ENCODE results near the gene COL4A1. TPM values are rescaled to one million over a fixed set of nuclear protein-coding genes. Genes with fewer than 3 reads are reported as not detected.

COL4A1 gene
- total RNA-seq, 2 experiments from 2014 or later, result 0.08 to 0.16 TPM

GRCh38 chr13:110266983-110267382 lies 40.0 kb downstream of the COL4A1 start:
- no peaks in the 10 kb centered on the region for H3K4me1 ChIP-seq (ENCODE audit: insufficient read depth, low read length)
- peaks cover 27% of the 10 kb centered on the region for H3K27me3 Mint-ChIP-seq
- H3K9me3 Mint-ChIP-seq, result no peaks in the 10 kb centered on the region
- H3K36me3 ChIP-seq (ENCODE audit: insufficient read depth, low read length), result no peaks in the 10 kb centered on the region
- DNase-seq, result no peak
- TF ChIP-seq CTCF (IDR thresholded peaks at IDR 0.05), result no peak
- peaks cover 0 to 2% of the 10 kb centered on the region in 2 experiments for H3K27me3 ChIP-seq (ENCODE audit: control insufficient read depth in 1 of 2, insufficient read depth in 2 of 2, low read length in 2 of 2)
- H3K27ac Mint-ChIP-seq, result no peak overlapping the region
- no peak for ATAC-seq (ENCODE audit: poor library complexity)
- no peak overlapping the region for H3K4me3 Mint-ChIP-seq
- no peaks in the 10 kb centered on the region for H3K36me3 Mint-ChIP-seq (ENCODE audit: low read depth)
- H3K9me3 ChIP-seq (ENCODE audit: control insufficient read depth in 1 of 2, insufficient read depth in 1 of 2, low read length in 2 of 2), result peaks cover 0 to 2% of the 10 kb centered on the region in 2 experiments
- intact Hi-C loops (cut with DNase I, micrococcal nuclease), result no loop called here
- no peaks in the 10 kb centered on the region for H3K4me1 Mint-ChIP-seq (ENCODE audit: low read depth)
- no peak overlapping the region for H3K4me3 ChIP-seq (ENCODE audit: low read length)
- ChIA-PET CTCF (no interaction called here), POLR2A (no interaction called here)
- H3K27ac ChIP-seq (ENCODE audit: low read depth in 1 of 2, low read length in 2 of 2), result no peak overlapping the region

DNA sequence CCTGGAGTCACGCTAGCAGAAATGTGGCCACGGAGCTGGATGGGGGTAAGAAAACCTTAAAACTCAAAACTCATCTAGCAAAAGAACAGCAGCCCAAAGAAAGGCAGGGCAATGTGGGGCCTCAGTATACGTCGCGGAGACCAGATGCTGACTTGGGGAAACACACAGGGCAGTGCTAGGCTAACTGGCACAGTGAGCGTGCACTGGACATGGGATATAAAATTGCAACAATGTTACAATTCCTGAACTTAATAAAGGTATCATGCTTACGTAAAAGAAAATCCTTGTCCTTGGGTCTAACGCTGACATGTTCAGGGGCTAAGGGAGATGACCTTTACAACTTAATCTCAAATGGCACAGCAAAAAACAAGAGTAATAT lies 40.5 kb downstream of the COL4A1 start:
- H3K4me3 Mint-ChIP-seq, result no peak overlapping the region
- POLR2A ChIA-PET, result no interaction called here
- H3K27me3 Mint-ChIP-seq, result peaks cover 32% of the 10 kb centered on the region

GRCh38 chr13:110265682-110266430 lies 41.1 kb downstream of the COL4A1 start:
- H3K27ac Mint-ChIP-seq, result no peak overlapping the region
- H3K9me3 Mint-ChIP-seq, result no peaks in the 10 kb centered on the region
- Histone ChIP-seq H3K4me1 (ENCODE audit: insufficient read depth, low read length) (no peaks in the 10 kb centered on the region), H3K27me3 (ENCODE audit: control insufficient read depth in 1 of 2, insufficient read depth in 2 of 2, low read length in 2 of 2) (peaks cover 4% of the 10 kb centered on the region in 2 experiments), H3K4me3 (ENCODE audit: low read length) (no peak overlapping the region), H3K27ac (ENCODE audit: low read depth in 1 of 2, low read length in 2 of 2) (no peak overlapping the region), H3K9me3 (ENCODE audit: control insufficient read depth in 1 of 2, insufficient read depth in 1 of 2, low read length in 2 of 2) (peaks cover 0 to 7% of the 10 kb centered on the region in 2 experiments), H3K36me3 (ENCODE audit: insufficient read depth, low read length) (no peaks in the 10 kb centered on the region)
- ChIA-PET CTCF (no interaction called here), POLR2A (no interaction called here)
- no peaks in the 10 kb centered on the region for H3K4me1 Mint-ChIP-seq (ENCODE audit: low read depth)
- peaks cover 37% of the 10 kb centered on the region for H3K27me3 Mint-ChIP-seq
- DNase-seq, result no peak
- no peaks in the 10 kb centered on the region for H3K36me3 Mint-ChIP-seq (ENCODE audit: low read depth)
- ATAC-seq (ENCODE audit: poor library complexity), result no peak
- H3K4me3 Mint-ChIP-seq, result no peak overlapping the region
- intact Hi-C loops (cut with DNase I, micrococcal nuclease), result no loop called here
- no peak for TF ChIP-seq CTCF (IDR thresholded peaks at IDR 0.05)

More for the DNA sequence above, 40.5 kb downstream of the COL4A1 start:
- no peaks in the 10 kb centered on the region for H3K4me1 Mint-ChIP-seq (ENCODE audit: low read depth)
- Histone ChIP-seq H3K4me1 (ENCODE audit: insufficient read depth, low read length) (no peaks in the 10 kb centered on the region), H3K36me3 (ENCODE audit: insufficient read depth, low read length) (no peaks in the 10 kb centered on the region), H3K27ac (ENCODE audit: low read depth in 1 of 2, low read length in 2 of 2) (no peak overlapping the region), H3K9me3 (ENCODE audit: control insufficient read depth in 1 of 2, insufficient read depth in 1 of 2, low read length in 2 of 2) (peaks cover 0 to 7% of the 10 kb centered on the region in 2 experiments), H3K4me3 (ENCODE audit: low read length) (no peak overlapping the region), H3K27me3 (ENCODE audit: control insufficient read depth in 1 of 2, insufficient read depth in 2 of 2, low read length in 2 of 2) (peaks cover under 1 to 2% of the 10 kb centered on the region in 2 experiments)
- no peak for ATAC-seq (ENCODE audit: poor library complexity)
- no peaks in the 10 kb centered on the region for H3K36me3 Mint-ChIP-seq (ENCODE audit: low read depth)
- DNase-seq, result no peak
- no peak overlapping the region for H3K27ac Mint-ChIP-seq
- CTCF ChIA-PET, result no interaction called here
- no peaks in the 10 kb centered on the region for H3K9me3 Mint-ChIP-seq
- intact Hi-C loops (cut with DNase I, micrococcal nuclease), result no loop called here
- no peak for TF ChIP-seq CTCF (IDR thresholded peaks at IDR 0.05)

All from CD4-positive, alpha-beta T cell (primary cell).